Glomerular visceral epithelial cell (primary cell): ENCODE results near the gene PIPOX.

Source experiments
- DNase-seq: peaks from one replicate; pipeline ENCODE4 v3.0.0-alpha.2; 2016; ENCODE audit errors: extremely low spot score

The PIPOX gene

GRCh38 chr17:29048440-29049368 is 5.8 kb downstream of the PIPOX start:
- DNase-seq: no peak

DNA sequence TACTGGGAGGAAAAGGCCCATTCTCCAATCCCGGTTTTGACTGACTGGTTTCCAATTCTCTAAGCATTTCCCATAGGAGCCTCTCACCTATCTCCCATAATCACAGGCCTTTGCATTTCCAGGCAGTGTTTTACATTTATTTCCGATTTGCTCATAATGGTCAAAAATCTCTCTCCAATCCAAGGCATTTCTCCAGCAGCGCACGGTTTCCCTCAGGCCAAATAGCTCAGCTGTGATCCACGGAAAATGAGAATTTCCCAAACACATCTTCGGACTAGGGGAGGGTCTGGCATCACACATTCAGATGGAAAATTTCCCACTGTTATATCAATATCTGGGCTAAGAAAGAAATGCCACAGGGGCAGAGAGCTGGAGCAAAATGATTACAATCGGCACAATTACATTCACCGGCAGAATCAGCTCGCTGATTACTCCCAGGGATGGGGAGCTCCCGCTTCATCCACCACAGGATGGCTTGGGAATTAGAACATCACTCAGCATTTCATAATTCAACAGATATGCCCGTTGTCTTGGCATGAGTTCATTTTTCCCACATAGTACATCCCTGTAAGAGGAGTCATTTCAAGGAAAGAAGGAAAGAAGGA is 6.7 kb downstream of the PIPOX start:
- no peak for DNase-seq

- no peak for DNase-seq
Measured at GRCh38 chr17:29050176-29050575, 7.2 kb downstream of the PIPOX start.

- no peak for DNase-seq
Measured at GRCh38 chr17:29051194-29051593, 8.3 kb downstream of the PIPOX start.

DNA sequence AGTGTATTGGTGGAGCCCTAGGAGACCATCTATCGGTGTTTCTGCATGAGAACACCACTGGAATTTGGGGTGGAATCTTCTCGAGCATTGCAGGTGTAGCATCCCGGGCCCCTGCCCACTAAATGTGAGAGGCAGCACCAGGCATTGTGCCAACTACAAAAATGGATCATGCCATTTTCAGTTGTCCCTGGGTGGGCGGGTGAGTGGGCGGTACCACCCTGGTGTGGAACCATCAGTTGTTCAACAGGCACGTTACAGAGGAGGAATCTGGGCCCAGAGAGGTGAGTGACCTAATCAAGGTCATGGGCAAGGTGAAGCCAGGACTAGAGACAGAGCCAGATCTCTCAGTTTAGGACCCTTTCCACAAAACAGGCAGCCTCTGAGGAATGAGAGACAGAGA is 8.8 kb downstream of the PIPOX start:
- peak; percentile 12 for DNase-seq

- no peak for DNase-seq
Measured at GRCh38 chr17:29054835-29055234, 11.9 kb downstream of the PIPOX start.

DNA sequence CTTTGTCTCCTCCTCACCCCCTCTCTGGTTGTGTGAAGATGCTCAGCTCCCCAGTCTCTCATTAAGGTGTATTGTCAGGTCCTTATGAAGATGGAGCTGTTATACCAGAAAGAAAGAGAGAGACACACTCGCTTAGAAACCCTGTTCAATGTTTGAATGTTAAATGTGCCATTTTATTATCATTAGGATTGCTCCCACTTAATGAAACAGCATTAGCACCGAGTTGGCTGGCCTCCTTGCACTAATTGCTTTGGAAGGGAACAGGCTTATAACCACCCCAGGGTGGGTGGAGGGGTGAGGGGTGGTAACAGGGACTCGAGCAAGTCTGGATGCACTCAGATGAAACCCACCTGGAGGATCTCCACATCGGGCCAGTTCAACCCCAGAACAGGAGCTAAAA is 14.4 kb downstream of the PIPOX start:
- DNase-seq: no peak

- no peak for DNase-seq
Measured at GRCh38 chr17:29058391-29058790, 15.4 kb downstream of the PIPOX start.

- peak; percentile 25 for DNase-seq
Measured at GRCh38 chr17:29059281-29059680, 16.3 kb downstream of the PIPOX start.

DNA sequence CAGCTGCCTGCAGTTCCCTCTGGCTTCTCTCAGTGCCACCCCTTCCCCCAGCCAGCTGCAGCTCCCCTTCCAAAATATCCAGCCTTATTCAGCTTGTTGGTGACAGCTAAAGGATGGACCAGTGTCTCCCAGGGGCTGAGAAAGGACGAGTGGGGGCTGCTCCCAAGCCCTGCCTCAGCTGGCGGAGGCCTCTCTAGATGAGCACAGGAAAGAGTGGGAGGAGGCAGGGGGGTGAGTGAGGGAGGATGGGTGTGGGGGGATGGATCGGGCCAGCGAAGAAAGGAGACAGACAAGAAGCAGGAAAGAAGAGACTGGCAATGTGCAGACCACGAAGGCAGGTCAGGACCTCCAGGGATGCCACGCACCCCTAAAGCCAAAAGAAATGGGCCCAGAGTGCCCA is 17.5 kb downstream of the PIPOX start:
- DNase-seq: no peak

- DNase-seq: no peak
Measured at GRCh38 chr17:29061036-29061435, 18.1 kb downstream of the PIPOX start.

GRCh38 chr17:29062215-29062614 is 19.3 kb downstream of the PIPOX start:
- DNase-seq: no peak

- DNase-seq: no peak
Measured at GRCh38 chr17:29063992-29064391, 21.1 kb downstream of the PIPOX start.

GRCh38 chr17:29066047-29066446 is 23.1 kb downstream of the PIPOX start:
- no peak for DNase-seq

DNA sequence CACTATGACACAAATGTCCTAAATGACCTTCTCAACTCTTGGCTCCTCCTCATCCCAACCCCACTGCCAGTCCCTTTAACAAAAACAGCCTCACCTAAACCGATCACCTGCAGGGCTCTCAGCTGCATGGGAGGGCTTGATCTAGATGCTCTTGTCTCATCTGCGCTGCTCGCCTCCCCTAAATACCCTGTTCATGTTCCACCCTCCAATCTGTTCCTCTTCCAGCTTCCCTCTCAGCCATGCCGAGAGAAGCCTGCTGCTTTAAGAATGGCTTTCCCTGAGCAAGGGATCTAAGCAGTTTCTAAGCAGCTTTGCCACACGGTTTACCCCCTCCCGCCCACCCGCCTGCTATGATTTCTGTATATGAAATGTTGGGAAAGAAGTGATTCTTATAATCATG is 23.7 kb downstream of the PIPOX start:
- no peak for DNase-seq

DNA sequence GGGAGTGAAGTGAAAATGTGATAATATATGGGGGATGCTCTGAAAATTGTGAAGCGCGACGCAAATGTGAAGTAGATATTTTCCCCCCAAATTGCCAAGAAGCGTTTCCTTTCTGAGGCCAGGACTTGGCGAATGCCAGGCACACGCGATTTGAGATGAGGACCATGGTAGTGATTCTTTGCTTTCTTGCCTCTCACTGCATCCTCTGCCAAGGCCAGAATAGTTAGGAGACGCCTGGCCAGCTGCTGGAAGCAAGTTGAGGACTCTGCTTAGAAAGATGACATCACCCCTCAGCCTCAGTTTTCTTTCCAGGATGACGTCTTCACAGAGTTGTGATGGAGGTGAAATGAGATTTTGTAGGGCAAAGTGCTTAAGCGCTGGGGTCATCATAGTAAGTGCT is 25.9 kb downstream of the PIPOX start:
- DNase-seq: no peak

DNA sequence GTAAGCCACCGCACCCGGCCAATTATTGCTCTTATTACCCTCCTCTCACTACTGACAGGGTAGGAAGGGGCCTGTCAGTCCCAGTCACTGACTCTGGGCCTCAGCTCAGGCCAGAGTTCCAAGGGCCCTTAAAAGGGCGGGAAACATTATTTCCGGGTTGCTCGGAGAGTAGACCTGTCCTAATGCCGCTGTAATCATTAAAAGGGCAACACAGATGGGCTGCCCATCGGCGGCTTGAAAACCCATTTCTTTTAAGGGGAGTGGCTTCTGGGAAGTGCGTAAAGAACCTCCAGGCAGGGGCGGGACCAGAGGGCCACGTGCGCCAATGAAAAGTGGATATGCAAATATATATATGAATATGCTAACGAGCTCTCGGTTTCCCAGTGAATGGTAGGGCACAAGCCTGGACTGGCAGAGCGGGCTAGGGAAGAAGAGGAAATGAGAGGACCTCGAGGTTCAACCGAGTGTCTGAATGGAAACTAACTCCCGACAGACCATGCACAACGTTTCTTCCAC is 26.6 kb downstream of the PIPOX start:
- no peak for DNase-seq

DNA sequence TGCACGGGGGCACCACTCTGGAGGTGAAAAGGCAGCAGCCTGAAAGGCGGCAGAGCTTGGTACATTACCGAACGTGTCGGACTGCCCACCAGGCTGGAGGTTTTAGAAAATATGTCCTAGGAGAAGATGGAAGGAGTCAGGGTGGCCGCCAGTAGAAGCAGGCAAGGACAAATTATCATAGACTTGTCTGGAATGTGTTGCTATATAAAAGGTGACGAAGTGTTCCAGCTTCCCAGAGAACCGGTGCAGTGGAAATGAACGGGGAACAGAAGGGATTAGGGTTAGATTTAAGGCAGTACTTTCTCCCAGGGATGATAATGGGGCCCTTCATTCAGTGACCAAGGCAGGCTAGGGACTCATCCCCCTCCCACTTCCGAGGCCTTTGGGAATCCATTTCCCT is 27.4 kb downstream of the PIPOX start:
- no peak for DNase-seq

GRCh38 chr17:29070781-29071180 is 27.8 kb downstream of the PIPOX start:
- no peak for DNase-seq

GRCh38 chr17:29071303-29071702 is 28.4 kb downstream of the PIPOX start:
- no peak for DNase-seq

- DNase-seq: no peak
Measured at GRCh38 chr17:29073045-29073444, 30.1 kb downstream of the PIPOX start.

DNA sequence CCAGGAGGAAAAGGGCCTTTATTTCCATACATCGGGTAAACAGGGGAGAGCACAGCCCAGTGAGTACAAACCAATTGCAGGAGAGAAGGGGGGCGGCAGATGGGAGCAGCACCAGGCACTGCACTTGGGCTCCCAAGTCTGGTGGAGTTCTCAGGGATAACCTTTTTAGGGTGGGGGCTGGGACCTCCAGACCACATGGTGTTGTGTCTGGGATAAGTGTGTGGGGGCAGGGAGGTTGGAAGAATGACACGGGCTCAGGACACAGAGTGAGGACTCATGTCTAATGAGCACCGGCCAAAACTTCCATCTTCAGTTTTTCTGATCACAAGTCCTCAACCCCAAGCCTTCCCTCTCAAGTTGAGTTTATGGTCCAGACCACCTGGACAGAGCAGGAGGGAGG is 30.6 kb downstream of the PIPOX start:
- no peak for DNase-seq

GRCh38 chr17:29074488-29074887 is 31.5 kb downstream of the PIPOX start:
- DNase-seq: no peak
